OCI-LY1 (cell line): Measurements from ENCODE around the gene DYNC1I1.

Experiments
- H2AFZ ChIP-seq: fragments of 200-600 bp; sonication (generic), shearing (Covaris generic); 2 replicates; pipeline ENCODE4 v1.6.0; 2014; ENCODE audit warnings: antibody characterized with exemption, mild to moderate bottlenecking, low read length
- H3F3A ChIP-seq: fragments of 200-600 bp; sonication (generic), shearing (Covaris generic); 2 replicates; pipeline ENCODE4 v1.6.0; 2014; ENCODE audit warnings: mild to moderate bottlenecking, antibody characterized with exemption, low read length, moderate library complexity; ENCODE audit not compliant: insufficient read depth
- H3K27ac ChIP-seq: fragments of 200-600 bp; sonication (generic); 2 replicates; pipeline ENCODE4 v1.5.1; 2014; ENCODE audit warnings: low read length, mixed run types, mild to moderate bottlenecking, low read depth; ENCODE audit not compliant: poor library complexity, severe bottlenecking
- H3K27me3 ChIP-seq: fragments of 200-600 bp; sonication (generic); 2 replicates; pipeline ENCODE4 v1.6.0; 2014; ENCODE audit warnings: antibody characterized with exemption, mild to moderate bottlenecking, low read length, moderate library complexity; ENCODE audit not compliant: insufficient read depth
- H3K36me3 ChIP-seq: fragments of 200-600 bp; sonication (generic); 2 replicates; pipeline ENCODE4 v1.6.1; 2014; ENCODE audit warnings: mild to moderate bottlenecking, antibody characterized with exemption, low read length, moderate library complexity, mixed read lengths; ENCODE audit not compliant: insufficient read depth
- H3K4me1 ChIP-seq: fragments of 200-600 bp; sonication (generic); 2 replicates; pipeline ENCODE4 v1.5.1; 2014; ENCODE audit warnings: mild to moderate bottlenecking, low read length, moderate library complexity; ENCODE audit not compliant: insufficient read depth, severe bottlenecking
- H3K4me2 ChIP-seq: fragments of 200-600 bp; sonication (generic), shearing (Covaris generic); 2 replicates; pipeline ENCODE4 v1.6.1; 2014; ENCODE audit warnings: low read length
- H3K4me3 ChIP-seq: fragments of 200-600 bp; sonication (generic); 2 replicates; pipeline ENCODE4 v1.5.1; 2014; ENCODE audit warnings: low read length, low read depth, mild to moderate bottlenecking, mixed read lengths; ENCODE audit not compliant: poor library complexity, severe bottlenecking
- H3K79me2 ChIP-seq: fragments of 200-600 bp; shearing (Covaris generic); 2 replicates; pipeline ENCODE4 v1.6.1; 2016; ENCODE audit warnings: mixed run types, low read length, mixed read lengths; ENCODE audit not compliant: insufficient read depth
- H3K9ac ChIP-seq: fragments of 200-600 bp; sonication (generic), shearing (Covaris generic); 2 replicates; pipeline ENCODE4 v1.6.1; 2014; ENCODE audit warnings: mild to moderate bottlenecking, low read length, mixed read lengths
- H3K9me2 ChIP-seq: fragments of 200-600 bp; sonication (generic), shearing (Covaris generic); 2 replicates; pipeline ENCODE4 v1.6.1; 2014; ENCODE audit warnings: low read depth, mild to moderate bottlenecking, low read length, mixed read lengths
- H3K9me3 ChIP-seq: fragments of 200-600 bp; shearing (Covaris generic); 2 replicates; pipeline ENCODE4 v1.6.1; 2014; ENCODE audit warnings: low read length, mixed read lengths
- H4K20me1 ChIP-seq: fragments of 200-600 bp; sonication (generic), shearing (Covaris generic); 2 replicates; pipeline ENCODE4 v1.6.0; 2016; ENCODE audit warnings: mild to moderate bottlenecking, low read length; ENCODE audit not compliant: insufficient read depth
- EZH2 ChIP-seq: fragments of 200-600 bp; sonication (generic), shearing (Covaris generic); IDR thresholded peaks from 2 replicates; pipeline ENCODE4 v1.8.0; 2017; ENCODE audit warnings: borderline replicate concordance, mixed run types, mild to moderate bottlenecking, antibody characterized with exemption, low read length, moderate library complexity, mixed read lengths
- TF ChIP-seq, protein P1 (sequence below): fragments of 200-600 bp; sonication (generic), shearing (Covaris generic); IDR thresholded peaks from 2 replicates; pipeline ENCODE4 v1.5.1; 2017; ENCODE audit warnings: mild to moderate bottlenecking, antibody characterized with exemption, low read length, moderate library complexity, mixed read lengths

Gene DYNC1I1

DNA sequence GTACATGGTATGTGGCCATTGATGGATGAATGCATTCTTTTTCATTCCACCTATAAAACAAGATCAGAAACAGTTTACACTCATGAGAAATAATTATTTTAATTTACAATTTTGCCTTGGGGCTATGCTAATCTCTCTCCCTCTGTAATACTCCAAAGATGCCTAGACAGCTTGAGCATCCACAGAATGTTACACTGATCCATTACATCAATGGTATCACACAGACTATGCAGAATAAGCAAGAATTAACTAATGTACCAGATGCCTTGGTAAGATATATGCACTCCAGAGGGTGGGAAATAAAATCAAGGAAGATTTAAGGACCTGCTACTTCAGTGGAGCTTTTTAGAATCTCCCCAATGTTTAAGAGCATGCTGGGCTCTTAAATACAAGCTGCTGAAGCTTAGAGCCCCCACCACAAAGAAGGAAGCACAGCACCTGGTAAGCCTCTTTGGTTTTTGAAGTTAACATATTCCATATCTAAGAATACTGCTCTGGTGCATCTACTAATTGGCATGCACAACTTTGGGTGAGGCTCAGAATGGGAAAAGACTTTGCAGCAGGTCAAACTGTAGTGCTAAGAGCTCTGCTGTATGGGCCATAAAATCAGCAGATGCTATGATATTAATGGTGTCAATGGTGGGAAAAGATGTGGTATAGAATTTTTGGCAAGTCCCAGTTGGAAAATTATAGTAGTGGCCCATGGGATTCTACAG is 329.9 kb downstream of the DYNC1I1 start:
- no peaks in the 10 kb centered on the region for H3K79me2 ChIP-seq
- no peak overlapping the region for H2AFZ ChIP-seq
- no peaks in the 10 kb centered on the region for H3K36me3 ChIP-seq
- H3K9me2 ChIP-seq: no peaks in the 10 kb centered on the region
- no peak overlapping the region for H3K4me2 ChIP-seq
- no peaks in the 10 kb centered on the region for H3K27me3 ChIP-seq
- H3K9me3 ChIP-seq: no peaks in the 10 kb centered on the region
- no peaks in the 10 kb centered on the region for H3F3A ChIP-seq
- H3K9ac ChIP-seq: no peak overlapping the region
- no peak overlapping the region for H3K27ac ChIP-seq
- no peak overlapping the region for H3K4me3 ChIP-seq
- H3K4me1 ChIP-seq: no peaks in the 10 kb centered on the region
- no peaks in the 10 kb centered on the region for H4K20me1 ChIP-seq
- TF ChIP-seq, protein P1, sequence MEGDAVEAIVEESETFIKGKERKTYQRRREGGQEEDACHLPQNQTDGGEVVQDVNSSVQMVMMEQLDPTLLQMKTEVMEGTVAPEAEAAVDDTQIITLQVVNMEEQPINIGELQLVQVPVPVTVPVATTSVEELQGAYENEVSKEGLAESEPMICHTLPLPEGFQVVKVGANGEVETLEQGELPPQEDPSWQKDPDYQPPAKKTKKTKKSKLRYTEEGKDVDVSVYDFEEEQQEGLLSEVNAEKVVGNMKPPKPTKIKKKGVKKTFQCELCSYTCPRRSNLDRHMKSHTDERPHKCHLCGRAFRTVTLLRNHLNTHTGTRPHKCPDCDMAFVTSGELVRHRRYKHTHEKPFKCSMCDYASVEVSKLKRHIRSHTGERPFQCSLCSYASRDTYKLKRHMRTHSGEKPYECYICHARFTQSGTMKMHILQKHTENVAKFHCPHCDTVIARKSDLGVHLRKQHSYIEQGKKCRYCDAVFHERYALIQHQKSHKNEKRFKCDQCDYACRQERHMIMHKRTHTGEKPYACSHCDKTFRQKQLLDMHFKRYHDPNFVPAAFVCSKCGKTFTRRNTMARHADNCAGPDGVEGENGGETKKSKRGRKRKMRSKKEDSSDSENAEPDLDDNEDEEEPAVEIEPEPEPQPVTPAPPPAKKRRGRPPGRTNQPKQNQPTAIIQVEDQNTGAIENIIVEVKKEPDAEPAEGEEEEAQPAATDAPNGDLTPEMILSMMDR: no peak
- TF ChIP-seq EZH2: no peak

GRCh38 chr7:96104984-96105383 is 332.6 kb downstream of the DYNC1I1 start:
- no peak overlapping the region for H3K27ac ChIP-seq
- no peak overlapping the region for H3K4me2 ChIP-seq
- H3K27me3 ChIP-seq: no peaks in the 10 kb centered on the region
- no peaks in the 10 kb centered on the region for H3K36me3 ChIP-seq
- no peaks in the 10 kb centered on the region for H4K20me1 ChIP-seq
- no peaks in the 10 kb centered on the region for H3F3A ChIP-seq
- no peaks in the 10 kb centered on the region for H3K79me2 ChIP-seq
- H2AFZ ChIP-seq: no peak overlapping the region
- no peaks in the 10 kb centered on the region for H3K4me1 ChIP-seq
- H3K4me3 ChIP-seq: no peak overlapping the region
- no peaks in the 10 kb centered on the region for H3K9me3 ChIP-seq
- no peaks in the 10 kb centered on the region for H3K9me2 ChIP-seq
- H3K9ac ChIP-seq: no peak overlapping the region
- TF ChIP-seq, protein P1: no peak
- TF ChIP-seq EZH2: no peak

DNA sequence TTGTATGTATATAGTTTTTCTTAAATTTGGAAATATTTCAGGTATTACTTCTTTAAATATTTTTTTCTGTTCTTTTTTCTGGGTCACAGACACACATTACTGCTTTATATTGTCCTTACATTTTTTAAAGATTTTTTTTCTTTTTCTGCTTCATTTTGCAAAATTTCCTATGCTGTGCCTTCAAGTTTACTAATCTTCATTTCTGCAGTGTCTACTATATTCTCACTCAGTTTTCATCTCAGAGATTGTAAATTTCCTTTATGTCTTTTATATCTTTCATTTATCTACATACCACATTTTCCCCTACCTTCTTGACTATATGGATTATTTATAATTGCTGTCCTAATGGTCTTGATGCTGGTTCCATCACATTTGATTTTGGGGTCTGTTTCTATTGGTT is 339.1 kb downstream of the DYNC1I1 start:
- Histone ChIP-seq H3K36me3 (no peaks in the 10 kb centered on the region), H2AFZ (no peak overlapping the region), H3K79me2 (no peaks in the 10 kb centered on the region), H3K9me3 (peaks cover 13% of the 10 kb centered on the region), H3F3A (no peaks in the 10 kb centered on the region), H3K4me3 (no peak overlapping the region), H3K27me3 (no peaks in the 10 kb centered on the region), H3K4me1 (no peaks in the 10 kb centered on the region), H3K4me2 (no peak overlapping the region), H3K9me2 (no peaks in the 10 kb centered on the region), H3K9ac (no peak overlapping the region), H3K27ac (no peak overlapping the region), H4K20me1 (no peaks in the 10 kb centered on the region)
- no peak for TF ChIP-seq EZH2
- TF ChIP-seq, protein P1: no peak
